Mononuclear cell (primary cell): ENCODE results near the gene CACNA2D4. TPM values are rescaled to one million over a fixed set of nuclear protein-coding genes. Genes with fewer than 3 reads are reported as not detected.

ENCODE experiments used
- H3K27me3 ChIP-seq: 2 replicates; pipeline ENCODE4 v1.6.0; 2011; ENCODE audit warnings: low read length, control low read depth; ENCODE audit not compliant: insufficient read depth
- H3K4me1 ChIP-seq: 2 replicates; pipeline ENCODE4 v1.5.1; 2011; ENCODE audit warnings: mild to moderate bottlenecking, low read length, control low read depth; ENCODE audit not compliant: insufficient read depth
- H3K4me3 ChIP-seq: 2 replicates; pipeline ENCODE4 v1.5.1; 2011; ENCODE audit warnings: mild to moderate bottlenecking, low read length, moderate library complexity
- H3K9me3 ChIP-seq: 2 replicates; pipeline ENCODE4 v1.5.1; 2011; ENCODE audit warnings: low read depth, mild to moderate bottlenecking, control low read depth, low read length
- total RNA-seq: library from RNA; depleted of rRNA; stranded (reverse); fragments of >200 nt; gene quantifications from one replicate; pipeline ENCODE4 v1.2.3, GENCODE V29; 2012

Gene CACNA2D4
- total RNA-seq, 1 donor, result 17.2 TPM

- H3K27me3 ChIP-seq, result no peaks in the 10 kb centered on the region
- H3K4me3 ChIP-seq, result no peak overlapping the region
- peaks cover 61% of the 10 kb centered on the region for H3K4me1 ChIP-seq
- no peaks in the 10 kb centered on the region for H3K9me3 ChIP-seq
Measured at GRCh38 chr12:1812650-1813302, 105.7 kb downstream of the CACNA2D4 start.

DNA sequence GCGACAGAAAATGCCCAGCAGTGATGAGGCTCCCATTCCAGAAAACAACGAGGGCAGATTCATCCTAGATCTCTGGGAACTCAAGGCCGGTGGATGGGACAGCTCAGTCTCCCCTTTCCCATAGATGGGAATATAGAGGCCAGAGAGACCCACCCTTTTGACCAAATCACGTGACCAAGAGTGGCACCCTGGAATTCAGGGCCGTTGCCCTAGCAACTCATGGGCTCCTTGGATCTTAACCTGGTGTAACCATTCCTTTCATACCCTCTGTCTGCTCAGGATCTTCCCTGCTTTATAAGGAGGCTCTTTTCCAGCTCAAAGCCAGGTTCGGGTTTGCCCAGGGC, 106.5 kb downstream of the CACNA2D4 start:
- Histone ChIP-seq H3K27me3 (no peaks in the 10 kb centered on the region), H3K4me1 (peaks cover 65% of the 10 kb centered on the region), H3K4me3 (no peak overlapping the region), H3K9me3 (no peaks in the 10 kb centered on the region)

GRCh38 chr12:1811281-1811947, 107.0 kb downstream of the CACNA2D4 start:
- no peaks in the 10 kb centered on the region for H3K9me3 ChIP-seq
- H3K4me3 ChIP-seq, result no peak overlapping the region
- H3K27me3 ChIP-seq, result no peaks in the 10 kb centered on the region
- peaks cover 65% of the 10 kb centered on the region for H3K4me1 ChIP-seq

DNA sequence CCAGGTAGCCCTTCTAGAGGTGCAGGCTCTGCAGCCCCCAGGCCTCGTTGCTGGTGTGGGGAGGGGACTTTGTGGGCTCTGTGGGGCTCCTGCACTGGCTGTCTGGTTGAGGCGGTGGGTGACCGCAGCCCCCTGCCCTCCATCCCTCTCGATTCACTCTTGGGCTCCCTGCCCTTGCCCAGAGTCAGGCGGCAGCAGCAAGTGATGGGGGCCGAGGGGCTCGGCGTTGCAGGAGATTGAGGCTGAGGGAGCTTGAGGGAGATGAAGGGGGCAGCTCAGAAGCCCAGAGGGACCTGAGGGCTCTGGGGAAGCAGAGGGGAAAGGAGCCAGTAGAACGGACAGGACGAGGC, 107.5 kb downstream of the CACNA2D4 start:
- no peak overlapping the region for H3K4me3 ChIP-seq
- H3K4me1 ChIP-seq, result peaks cover 65% of the 10 kb centered on the region
- no peaks in the 10 kb centered on the region for H3K9me3 ChIP-seq
- no peaks in the 10 kb centered on the region for H3K27me3 ChIP-seq

GRCh38 chr12:1810201-1810930, 108.1 kb downstream of the CACNA2D4 start:
- Histone ChIP-seq H3K27me3 (no peaks in the 10 kb centered on the region), H3K4me1 (peaks cover 65% of the 10 kb centered on the region), H3K4me3 (no peak overlapping the region), H3K9me3 (no peaks in the 10 kb centered on the region)

DNA sequence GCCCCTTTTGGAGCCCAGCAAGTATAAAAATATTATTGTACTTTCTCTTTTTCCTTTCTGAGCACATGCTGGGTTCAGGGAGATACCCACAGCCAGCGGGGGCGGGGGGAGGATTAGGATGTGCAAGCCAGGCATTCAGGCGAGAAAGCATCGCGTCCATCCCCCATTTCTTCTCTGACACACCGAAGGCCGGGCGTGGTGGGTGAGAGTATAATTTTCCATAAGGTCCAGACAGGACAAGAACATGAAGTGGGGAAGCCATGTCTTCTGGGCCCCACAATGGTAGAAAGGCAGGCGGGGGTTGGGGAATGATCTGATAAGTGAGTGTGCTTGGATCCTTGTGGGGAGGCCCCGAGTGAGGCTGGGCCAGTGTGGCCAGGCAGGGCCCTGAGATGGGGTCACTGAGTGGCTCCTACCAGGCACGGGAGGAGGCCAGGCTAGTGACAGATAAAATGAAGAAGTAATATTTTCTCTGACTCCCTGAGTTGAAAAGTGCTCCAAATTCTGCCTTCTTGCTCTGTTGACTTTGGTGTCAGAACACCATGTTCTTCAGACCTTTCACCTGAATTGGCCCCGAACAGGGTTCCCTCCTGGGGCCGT, 108.8 kb downstream of the CACNA2D4 start:
- no peaks in the 10 kb centered on the region for H3K9me3 ChIP-seq
- no peak overlapping the region for H3K4me3 ChIP-seq
- peaks cover 70% of the 10 kb centered on the region for H3K4me1 ChIP-seq
- no peaks in the 10 kb centered on the region for H3K27me3 ChIP-seq

- Histone ChIP-seq H3K4me3 (no peak overlapping the region), H3K4me1 (peaks cover 65% of the 10 kb centered on the region), H3K9me3 (no peaks in the 10 kb centered on the region), H3K27me3 (no peaks in the 10 kb centered on the region)
Measured at GRCh38 chr12:1808798-1809480, 109.5 kb downstream of the CACNA2D4 start.

GRCh38 chr12:1808036-1808797, 110.2 kb downstream of the CACNA2D4 start:
- H3K4me1 ChIP-seq, result peaks cover 58% of the 10 kb centered on the region
- no peak overlapping the region for H3K4me3 ChIP-seq
- no peaks in the 10 kb centered on the region for H3K27me3 ChIP-seq
- H3K9me3 ChIP-seq, result no peaks in the 10 kb centered on the region

DNA sequence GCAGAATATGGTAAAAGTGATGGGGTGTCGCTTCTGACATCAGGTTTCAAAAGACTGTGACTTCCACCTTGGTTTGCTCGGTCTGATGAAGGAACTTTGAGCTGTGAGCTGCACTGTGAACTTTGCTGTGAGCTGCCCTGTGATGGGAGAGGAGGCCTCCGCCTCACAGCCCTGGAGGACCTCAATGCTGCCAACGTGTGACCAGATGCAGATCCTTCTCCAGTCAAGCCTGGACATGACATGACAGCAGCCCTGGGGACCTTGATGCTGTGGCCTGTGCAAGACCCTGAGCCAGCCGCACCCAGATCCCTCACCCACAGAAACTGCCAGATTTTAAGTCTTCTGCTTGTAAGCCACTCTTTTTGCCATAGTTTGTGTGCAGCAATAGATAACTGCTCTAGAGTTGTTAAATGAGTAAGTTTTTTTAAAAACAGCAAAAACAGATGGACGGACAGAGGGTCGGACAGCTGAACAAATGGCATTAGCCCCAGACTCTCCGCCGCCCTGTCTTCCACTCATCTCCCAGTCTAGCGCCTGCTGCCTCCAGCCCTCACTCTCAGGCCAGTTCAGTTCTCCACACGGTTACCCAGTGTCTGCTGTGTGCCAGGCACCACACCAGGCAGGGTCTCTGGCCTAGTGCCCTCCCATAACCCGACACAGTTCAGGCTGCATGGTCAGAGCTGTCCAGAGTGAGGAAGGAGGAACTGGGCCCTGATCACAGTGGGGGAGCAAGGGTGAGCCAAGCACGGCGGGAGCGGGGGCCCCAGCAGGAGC, 111.2 kb downstream of the CACNA2D4 start:
- Histone ChIP-seq H3K4me1 (peaks cover 50% of the 10 kb centered on the region), H3K4me3 (no peak overlapping the region), H3K9me3 (no peaks in the 10 kb centered on the region), H3K27me3 (no peaks in the 10 kb centered on the region)

GRCh38 chr12:1806301-1807086, 112.0 kb downstream of the CACNA2D4 start:
- Histone ChIP-seq H3K9me3 (no peaks in the 10 kb centered on the region), H3K4me3 (no peak overlapping the region), H3K27me3 (no peaks in the 10 kb centered on the region), H3K4me1 (peaks cover 43% of the 10 kb centered on the region)

GRCh38 chr12:1805441-1806081, 112.9 kb downstream of the CACNA2D4 start:
- Histone ChIP-seq H3K9me3 (no peaks in the 10 kb centered on the region), H3K27me3 (no peaks in the 10 kb centered on the region), H3K4me3 (no peak overlapping the region), H3K4me1 (peaks cover 37% of the 10 kb centered on the region)

DNA sequence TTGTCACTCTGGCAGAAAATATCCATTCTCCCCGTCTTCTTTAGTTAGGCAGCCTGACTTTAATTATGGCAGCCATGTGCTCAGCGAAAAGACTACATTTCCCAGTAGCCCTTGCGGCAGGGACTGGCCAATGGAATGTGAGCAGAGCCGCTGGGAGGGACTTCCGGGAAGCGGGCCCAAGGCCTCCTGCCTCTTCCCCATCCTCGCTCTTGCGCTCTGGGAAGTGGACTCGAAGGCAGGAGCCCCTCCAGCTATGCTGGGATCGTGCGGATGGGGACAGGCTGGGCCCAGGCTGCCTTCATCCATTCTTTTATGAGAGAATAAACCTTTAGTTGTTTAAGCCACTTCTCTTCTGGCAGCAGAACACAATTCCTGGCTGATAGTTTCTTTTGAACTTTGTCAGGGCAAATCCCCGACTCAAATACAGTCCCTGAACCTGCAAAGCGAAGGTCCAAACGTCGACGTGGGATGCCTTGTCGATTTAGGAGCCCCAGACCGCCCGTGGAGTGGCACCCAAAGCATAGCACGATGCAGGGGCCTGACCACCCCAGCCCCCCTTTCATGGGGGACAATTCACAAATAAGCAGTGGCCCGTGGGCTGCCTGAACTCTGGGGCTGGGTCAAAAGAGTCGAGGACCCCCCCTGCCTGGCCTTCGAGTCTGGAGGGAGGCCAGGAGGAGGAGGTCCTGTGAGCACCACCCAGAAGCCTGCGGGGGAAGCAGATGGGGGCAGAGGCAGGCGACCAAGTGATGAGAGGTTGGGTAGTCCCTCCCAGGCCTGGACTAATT, 113.7 kb downstream of the CACNA2D4 start:
- no peaks in the 10 kb centered on the region for H3K27me3 ChIP-seq
- H3K9me3 ChIP-seq, result no peaks in the 10 kb centered on the region
- peaks cover 30% of the 10 kb centered on the region for H3K4me1 ChIP-seq
- no peak overlapping the region for H3K4me3 ChIP-seq
